HG02970 (cell line): ENCODE data around the gene AK9.
"Not testable (repeated sequence)": the region's sequence is repeated elsewhere in the genome, so short reads cannot be mapped to it uniquely, and the experiment has no call there.

ENCODE experiments used
- ATAC-seq: cut with Tn5 transposase; IDR thresholded peaks from one replicate; pipeline ENCODE4 v1.9.1; 2021; ENCODE audit warnings: mild to moderate bottlenecking, moderate library complexity, moderate number of reproducible peaks; ENCODE audit not compliant: unreplicated experiment, low FRiP score

AK9 gene

DNA sequence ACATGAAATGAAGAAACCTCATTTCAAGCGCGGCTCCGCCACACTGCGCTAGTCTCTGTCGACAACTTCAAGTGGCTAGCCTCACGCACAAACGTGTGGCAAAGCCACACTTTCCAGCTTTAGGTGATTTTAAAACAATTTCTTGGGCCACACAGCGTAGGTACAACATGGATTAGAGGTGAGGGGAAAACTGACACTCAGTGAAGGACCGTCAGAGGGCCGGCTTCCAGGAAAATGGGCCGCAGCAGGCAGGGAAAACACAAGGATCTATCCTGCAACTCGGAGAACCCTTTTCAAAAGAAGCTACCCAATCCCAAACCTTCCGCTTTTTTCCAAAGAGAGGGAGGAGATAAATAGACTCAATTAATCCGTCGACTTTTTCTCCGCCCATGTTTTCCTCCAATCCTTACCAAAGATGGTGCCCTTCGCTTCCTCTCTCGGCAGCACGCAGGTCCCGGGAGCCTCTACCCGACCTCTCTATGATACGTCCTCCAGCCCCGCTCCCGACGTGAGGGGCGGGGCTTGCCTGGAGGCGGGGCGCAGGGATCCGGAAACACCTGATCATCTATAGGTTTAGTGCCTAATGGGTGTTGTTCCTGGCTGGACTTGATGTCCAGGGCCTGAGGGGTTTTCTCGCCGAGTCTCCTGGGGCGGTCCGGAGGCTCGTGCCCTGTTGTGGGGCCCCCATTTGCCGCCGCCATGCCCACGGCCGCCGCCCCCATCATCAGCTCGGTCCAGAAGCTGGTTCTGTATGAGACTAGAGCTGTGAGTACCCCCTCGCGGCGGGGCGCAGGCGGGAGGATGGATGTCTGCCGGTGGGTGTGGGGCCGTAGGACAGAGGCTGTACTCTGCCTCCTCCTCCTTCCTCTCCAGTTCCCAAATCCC lies at the start of gene AK9, which contains the start of gene FIG4:
AK9 (minus strand) TSS at position 466 of the 885 bp plus-strand sequence. CDS start 15,457 bp downstream, outside the sequence.
FIG4 (plus strand) TSS at position 560 of the 885 bp plus-strand sequence; CDS start at position 700, 140 bp downstream.
- ATAC-seq = peak; percentile 91

DNA sequence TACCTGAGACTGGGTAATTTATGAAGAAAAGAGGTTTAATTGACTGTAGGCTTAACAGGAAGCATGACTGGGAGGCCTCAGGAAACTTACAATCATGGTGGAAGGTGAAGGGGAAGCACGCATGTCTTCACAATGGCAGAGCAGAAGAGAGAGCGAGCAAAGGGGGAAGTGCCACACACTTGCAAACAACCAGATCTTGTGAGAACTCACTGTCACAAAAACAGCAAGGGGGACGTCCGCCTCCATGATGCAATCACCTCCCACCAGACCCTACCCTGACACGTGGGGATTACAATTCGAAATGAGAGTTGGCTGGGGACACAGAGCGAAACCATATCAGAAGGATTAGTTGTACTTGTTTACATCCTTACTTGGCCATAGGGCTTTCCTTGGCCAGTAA lies 49.8 kb upstream of the AK9 start:
- ATAC-seq = no peak

DNA sequence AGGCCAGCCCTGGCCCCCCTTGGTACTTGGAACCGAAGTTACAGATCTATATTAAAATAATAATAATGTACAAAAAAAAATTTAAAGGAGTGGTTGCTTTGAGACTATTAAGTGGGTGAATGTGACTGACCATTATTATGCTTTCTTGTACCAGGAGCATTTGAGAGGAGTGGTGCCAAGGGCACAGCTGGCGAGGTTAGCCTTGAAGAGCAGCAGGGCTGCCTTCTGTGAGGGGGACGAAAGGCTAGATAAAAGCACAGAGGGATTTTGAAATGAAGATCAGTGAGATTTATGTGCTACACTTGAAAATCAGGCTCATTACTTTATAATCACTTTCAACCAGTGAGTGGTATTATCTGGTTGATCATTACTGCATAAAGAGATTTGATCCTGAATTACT lies 48.7 kb upstream of the AK9 start:
- no peak for ATAC-seq

DNA sequence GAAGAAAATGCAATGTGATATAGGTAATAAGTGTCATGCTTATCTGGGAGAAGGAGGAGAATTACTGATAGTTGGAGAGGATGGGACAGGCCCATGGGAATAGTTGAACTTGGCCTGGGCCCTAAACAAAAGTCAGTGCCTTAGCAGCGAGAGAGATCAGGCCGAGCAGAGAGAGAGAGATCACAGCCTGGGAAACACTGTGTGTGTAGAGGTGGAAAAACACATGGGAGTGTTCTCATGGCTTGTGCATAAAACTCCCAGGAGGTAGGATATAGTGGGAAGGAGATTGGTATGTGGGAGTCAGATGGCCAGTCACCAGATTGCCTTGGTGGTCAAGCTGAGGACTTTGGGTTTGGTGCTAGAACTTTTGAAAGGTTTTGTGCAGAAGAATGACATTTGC lies 47.7 kb upstream of the AK9 start:
- ATAC-seq = no peak

DNA sequence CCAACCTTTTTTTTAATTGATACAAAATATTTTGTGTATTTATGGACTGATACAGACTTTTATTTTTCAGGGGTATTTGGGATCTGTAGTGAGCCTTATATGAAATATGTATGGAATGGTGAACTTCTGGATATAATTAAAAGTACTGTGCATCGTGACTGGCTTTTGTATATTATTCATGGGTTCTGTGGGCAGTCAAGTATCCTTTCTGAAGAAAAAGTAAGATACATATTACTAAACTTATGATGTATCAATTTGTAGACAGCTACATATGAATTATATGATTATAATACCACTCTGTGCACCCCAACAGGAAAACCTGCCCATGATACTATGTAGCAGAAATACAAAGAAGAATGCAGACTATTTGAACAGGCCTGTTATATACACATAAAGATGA lies 47.3 kb upstream of the AK9 start:
- ATAC-seq = no peak

DNA sequence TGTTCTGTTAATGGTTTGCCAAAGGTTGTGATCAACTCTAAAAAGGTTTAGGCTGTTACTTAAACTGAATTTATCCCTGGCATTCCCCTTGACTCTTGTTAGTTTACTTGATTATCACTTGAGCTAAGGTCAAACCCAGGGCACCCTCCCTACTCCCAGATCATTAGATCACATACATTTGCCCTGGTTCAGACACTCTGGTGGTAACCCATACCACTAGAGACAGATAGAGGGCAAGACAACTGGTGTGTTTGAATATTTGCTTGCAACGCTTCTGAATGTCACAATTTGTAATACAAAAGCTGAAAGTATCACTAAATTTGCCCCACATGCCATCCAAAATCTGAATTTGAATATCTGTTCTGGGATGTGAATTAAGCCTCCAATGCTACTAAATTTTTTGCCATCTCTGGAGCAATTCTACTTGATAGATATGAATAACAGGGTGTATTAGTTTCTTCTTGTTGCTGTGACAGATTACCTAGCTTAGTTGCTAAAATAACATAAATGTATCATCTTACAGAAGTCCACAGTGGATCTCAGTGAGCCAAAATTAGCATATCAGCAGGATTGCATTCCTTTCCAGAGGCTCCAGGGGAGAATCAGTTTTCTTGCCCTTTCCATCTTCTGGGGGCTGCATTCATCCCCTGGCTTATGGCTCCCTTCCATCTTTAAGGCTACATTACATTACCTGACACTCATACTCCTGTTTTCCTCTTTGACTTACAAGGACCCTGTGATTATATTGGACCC lies 45.4 kb upstream of the AK9 start:
- ATAC-seq = no peak

DNA sequence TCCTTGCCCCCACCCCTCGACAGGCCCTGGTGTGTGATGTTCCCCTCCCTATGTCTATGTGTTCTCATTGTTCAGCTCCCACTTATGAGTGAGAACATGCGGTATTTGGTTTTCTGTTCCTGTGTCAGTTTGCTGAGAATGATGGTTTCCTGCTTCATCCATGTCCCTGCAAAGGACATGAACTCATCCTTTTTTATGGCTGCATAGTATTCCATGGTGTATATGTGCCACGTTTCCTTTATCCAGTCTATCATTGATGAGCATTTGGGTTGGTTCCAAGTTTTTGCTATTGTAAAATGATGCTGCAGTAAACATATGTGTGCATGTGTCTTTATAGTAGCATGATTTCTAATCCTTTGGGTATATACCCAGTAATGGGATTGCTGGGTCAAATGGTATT lies 34.2 kb upstream of the AK9 start:
- ATAC-seq = not testable (repeated sequence)

DNA sequence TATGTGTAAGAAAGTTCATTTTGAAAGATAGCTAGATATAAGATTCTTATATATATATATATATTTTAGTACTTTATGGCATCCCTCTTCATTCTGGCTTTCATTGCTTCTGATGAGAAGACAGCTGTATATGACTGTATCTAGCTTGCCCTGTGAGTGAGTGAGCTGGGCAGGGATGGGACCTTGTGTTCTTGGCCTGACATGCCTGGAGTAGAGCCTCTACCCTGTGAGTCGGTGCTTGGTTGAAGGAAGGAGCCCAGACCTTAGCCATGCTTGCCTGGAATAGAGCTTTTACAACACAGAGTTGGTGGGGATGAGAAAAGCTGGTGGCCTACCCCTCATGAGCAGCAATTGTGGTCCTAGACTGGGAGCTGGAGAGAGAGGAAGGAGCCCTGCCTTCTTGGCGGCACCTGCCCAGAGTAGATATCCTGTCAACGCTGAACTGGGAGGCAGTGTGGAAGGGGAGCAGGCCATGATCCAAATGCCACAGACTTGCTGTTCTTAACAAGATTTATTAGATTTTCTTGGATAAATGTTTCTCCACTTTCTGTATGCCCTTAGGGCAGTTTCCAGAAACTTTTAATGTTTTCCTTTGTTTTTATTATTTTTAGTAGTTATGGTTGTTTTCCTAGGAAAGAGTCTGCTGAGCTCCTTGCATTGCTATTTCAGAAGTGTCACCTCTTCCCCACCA lies 31.7 kb upstream of the AK9 start:
- no peak for ATAC-seq

DNA sequence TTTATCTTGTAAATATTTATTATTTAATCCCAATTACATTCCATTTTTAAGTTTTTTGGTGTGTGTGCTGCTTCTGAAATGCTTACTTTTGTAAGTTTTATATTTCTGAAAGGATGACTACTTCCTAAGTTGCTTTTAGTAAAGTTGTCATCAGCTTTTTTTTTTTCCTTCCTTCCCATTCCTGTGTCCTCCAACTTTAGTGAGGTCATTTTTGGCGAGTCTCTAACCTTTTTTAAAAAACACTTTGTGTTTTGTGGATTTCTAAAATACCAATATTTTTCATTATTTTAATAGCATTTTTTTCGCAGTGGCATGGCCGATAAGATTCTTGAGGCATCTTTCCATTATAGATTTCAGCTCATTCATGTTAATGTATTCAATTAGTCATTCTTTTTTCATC lies 31.0 kb upstream of the AK9 start:
- no peak for ATAC-seq

DNA sequence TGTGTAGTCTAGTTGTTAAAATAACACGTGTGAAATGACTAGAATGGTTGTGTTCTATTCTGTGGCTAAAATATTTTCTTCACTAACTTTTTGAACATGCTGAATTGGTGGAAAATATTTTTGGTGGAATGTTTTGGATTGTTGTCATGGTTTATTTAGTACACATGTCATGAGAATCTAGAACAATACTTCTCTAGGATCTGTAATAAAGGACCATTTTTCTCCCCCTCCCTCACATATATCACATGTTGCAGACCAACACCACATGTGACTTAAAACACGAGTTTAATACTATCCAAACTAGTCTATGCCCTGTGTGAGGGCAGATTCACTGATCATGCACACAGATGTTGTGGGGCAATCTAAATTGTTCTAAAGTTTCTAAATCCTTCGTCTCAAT lies 29.3 kb upstream of the AK9 start:
- ATAC-seq = no peak

DNA sequence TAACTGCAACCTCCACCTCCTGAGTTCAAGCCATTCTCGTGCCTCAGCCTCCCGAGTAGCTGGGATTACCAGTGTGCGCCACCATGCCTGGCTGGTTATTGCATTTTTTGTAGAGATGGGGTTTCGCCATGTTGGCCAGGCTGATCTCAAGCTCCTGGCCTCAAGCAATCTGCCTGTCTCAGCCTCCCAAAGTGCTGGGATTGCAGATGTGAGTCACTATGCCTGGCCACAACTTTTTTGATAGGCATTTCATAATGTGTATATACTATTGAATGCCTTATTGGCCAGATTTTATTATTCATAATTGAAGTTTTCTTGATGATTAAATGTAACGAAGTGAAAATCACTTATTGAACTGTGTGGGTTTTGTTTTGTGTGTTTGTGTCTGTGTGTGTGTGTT lies 28.0 kb upstream of the AK9 start:
- no peak for ATAC-seq

DNA sequence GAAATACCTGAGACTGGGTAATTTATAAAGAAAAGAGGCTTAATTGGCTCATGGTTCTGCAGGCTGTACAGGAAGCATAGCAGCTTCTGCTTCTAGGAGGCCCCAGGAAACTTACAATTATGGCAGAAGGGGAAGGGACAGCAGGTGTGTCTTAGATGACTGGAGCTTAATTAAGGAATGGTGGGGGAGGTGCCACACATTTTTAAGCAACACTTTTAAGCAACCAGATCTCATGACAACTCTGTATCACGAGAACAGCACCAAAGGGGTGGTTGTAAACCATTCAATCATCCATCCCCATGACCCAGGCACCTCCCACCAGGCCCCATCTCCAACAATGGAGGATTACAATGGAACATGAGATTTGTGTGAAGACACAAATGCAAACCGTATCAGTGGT lies 27.0 kb upstream of the AK9 start:
- no peak for ATAC-seq

DNA sequence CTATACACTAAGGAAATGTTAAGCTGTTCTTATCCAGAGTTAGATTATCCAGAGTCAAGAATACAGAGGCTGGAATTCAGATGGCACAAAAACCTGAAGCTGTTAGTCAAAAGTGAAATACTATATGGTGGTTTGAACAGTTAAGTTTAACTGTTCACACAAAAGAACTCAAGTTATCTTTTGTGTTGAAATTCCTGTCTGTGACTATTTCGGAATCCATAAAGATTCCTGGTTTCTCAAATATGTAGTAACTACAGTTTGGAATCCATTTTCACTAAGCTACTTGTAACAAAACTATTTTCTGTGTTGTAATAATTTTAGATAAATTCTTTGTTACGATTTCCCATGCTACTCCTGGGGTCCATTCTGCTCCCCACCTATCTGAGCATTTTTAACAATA lies 24.6 kb upstream of the AK9 start:
- no peak for ATAC-seq

DNA sequence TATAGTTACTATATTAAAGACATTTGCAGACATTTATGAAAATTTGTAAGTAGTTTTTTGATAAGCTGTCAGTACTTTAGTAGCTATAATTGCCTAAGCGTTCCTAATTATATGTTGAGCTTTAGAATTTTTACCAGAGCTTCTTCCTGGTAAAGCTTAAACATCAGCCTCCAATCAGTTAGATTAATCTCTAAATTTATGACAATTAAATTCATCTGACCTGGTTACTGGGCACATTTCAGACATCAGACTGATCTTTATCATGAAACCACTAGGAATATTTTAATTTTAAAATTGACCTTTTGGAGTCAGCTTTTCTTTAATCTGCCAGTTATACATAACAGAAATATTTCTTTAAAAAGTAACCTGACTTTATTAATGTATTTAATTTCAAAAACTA lies 23.6 kb upstream of the AK9 start:
- no peak for ATAC-seq

DNA sequence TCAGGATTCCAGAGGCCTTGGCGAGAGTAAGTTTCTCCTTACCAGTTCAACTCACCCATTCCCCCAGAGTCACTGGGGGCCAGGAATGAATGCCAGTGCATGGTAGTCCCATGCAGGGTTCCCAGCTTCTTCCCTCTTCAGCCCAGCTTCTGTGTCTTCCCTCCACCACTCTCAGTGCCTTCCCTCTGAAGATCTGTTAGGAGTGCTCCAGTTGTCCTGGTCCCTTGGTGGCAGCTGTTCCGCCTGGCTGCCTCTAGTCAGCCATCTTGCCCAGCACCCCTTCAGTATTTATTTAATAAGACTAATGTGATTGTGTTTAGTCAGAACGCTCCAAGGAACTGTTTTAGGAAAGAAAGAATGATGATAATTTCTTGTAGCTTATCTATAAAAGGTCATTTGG lies 23.2 kb upstream of the AK9 start:
- ATAC-seq = no peak

DNA sequence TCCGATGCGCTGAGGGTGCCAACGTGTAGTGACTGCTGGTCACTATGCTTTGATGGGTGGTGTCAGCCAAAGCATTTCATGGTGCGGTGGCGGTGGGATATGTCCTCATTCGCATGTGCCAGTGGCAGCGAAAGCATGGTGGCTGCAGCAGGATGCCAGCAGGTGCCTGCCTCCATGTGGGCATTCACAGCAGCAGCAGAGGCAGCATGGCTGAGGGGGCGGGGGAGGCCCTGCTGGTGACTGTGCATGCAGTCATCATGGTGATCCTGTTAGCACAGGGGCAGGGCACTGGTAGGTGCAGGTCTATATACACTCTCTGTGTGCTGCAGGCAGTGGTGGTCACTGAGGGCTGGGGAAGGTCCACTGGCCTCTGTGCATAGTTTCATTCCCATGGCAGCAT lies 22.1 kb upstream of the AK9 start:
- no peak for ATAC-seq

DNA sequence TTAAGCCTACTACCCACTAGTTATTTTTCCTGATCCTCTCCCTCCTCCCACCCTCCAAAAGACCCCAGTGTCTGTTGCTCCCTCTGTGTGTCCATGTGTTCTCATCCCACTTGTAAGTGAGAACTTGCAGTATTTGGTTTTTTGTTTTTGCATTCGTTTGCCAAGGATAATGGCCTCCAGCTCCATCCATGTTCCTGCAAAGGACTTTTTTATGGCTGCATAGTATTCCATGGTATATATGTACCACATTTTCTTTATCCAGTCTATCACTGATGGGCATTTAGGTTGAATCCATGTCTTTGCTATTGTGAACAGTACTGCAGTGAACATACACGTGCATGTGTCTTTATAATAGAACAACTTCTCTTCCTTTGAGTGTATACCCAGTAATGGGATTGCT lies 17.1 kb upstream of the AK9 start:
- ATAC-seq = not testable (repeated sequence)

DNA sequence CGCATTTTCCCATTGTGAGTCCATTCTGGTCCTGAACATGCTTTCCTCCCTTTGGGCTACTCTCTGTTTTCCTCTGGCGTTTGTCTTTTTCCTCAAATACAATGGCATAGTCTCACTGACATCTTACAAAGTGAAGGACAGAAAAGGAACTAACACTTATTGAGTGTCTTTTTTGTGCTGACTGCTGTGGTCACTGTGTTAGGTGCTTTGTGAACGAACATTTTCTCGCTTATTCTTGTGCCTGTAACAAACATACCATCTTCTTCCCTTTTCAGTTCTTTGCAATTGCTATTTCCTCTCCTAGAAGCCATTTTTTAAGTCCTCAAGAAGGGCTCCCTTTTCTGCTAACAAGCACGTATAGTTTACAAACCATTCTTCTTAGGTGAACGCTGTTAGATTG lies 15.5 kb upstream of the AK9 start:
- no peak for ATAC-seq

DNA sequence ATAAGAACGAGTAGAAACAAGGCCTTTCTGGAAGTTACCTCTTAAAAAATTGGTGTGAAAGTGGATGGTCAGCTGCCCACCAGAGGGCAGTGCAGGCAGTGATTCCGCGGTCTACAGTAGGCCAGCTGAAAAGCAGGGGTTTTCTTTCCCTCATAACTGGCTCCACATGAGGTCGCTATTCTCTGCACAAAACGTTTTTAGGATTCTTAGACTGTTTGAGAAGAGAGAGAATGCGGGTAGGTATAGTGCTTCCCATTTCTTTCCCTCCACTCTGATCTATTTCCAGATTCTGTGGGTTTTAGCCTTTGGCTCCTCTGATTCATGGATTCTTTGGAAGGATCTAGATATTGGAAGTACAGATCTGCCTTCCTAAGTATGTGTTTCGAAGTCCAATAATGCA lies 14.3 kb upstream of the AK9 start:
- ATAC-seq = peak; percentile 81

DNA sequence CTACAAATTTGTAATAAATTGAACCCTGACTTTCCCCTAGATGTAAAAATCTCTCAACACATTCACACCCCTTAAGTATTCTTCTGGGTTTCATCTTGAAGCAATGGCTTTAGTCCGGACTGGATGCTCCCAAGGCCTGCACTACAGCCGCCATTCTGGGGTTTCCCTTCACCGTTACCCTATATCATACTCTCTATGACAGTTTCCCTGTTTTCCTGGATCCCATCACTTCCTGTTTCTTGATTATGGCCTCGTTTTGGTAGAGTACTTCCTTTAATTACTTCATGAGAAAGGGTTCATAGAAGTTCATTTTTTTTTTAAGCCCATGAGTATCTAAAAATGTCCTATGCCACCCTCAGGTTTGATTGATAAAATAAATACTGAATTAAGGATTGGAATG lies 11.8 kb upstream of the AK9 start:
- ATAC-seq = no peak

DNA sequence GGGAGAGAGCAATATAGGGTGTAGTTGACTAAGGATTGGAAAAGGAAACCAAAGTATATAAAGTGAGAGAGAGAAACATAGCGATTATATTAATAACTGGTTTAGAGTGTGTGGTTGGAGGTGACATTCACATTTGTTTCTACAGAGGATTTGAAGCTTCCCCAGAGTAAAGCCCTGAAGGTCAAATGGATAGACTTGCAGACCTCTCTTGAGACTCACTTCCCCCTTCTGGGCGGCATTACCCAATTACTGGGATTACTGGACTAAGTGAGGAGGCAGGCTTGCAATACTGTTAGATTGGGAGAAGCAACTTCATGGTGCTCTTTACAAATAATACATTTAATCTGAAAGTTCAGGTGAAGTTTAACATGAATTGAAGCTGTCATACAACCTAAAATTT lies 10.8 kb upstream of the AK9 start:
- no peak for ATAC-seq
